HG03196 (cell line): ENCODE data around the gene INTS6.

Experiments
- ATAC-seq: cut with Tn5 transposase; IDR thresholded peaks from one replicate; pipeline ENCODE4 v1.9.1; 2021; ENCODE audit not compliant: unreplicated experiment

The INTS6 gene

DNA sequence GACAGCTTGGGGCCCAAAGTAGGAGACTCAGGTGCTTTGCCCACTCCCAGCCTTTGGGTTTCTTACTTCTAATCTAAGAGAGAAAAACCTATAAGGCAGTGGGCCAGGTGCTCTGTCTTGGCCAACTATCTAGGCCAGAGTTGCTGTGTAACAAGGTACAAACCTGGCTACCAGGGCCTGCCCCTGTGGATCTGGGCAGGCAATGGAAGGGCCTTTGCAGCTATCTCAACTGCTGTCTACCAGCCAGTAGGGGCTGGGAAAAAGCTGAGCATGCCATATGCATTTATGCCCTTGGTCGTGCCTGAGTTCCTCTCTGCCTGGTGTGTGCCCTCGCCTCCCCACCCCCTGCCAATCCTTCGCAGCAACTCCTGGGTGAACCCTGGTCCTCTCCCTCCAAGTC lies 130.0 kb downstream of the INTS6 start:
- no peak for ATAC-seq

DNA sequence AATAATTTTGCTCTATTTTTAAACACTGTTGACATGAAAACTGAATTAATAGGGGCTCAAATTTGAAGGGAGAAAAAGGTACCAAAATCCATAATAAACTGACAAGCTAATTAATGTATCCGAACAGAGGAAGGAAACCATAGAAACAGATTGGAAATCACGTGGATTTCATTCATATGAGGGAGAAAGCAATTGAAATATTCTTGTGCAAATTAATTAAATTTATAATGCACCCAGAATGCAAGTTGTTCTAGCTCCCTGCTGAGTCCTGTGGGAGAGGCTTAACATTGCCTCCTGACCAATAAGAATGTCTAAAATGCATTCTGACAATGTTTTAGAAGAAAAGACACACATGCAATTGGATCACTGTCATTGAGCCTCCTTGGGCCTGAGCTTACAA lies 131.0 kb downstream of the INTS6 start:
- no peak for ATAC-seq

DNA sequence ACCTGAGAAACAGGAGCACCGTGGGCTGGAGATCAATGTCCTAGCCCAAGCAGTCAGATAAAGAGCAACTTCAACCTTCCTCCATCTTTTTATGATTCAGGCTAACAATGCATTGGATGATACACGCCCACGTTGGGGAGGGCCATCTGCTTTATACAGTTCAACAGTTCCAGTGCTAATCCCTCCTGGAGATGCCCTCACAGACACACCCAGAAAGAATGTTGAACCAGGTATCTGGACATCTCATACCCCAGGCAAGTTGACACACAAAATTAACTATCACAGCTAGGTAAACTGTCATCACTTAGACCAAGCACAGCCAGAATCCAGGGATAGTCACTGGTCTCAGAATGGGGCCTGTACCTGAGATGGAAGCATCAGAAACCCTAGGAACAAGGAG lies 134.0 kb downstream of the INTS6 start:
- no peak for ATAC-seq

DNA sequence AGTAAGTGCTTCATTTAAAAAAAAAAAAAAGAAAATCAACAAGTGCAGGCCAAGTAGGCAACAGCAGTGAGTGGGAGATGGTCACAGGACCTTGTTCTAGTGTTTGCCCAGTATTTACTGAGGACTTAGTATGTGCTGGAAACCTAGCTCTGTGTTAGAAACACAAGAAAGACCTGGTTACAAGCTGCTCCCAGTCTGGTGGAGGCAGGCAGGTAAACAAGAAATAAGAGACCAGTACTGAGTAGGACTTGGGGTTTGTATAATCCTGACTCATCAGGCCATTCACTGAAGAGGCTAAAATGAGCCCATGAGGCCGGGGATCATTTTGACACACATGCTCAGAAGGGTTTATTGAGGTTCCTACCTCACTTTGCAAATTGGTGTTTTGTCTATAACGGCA lies 134.8 kb downstream of the INTS6 start:
- no peak for ATAC-seq

DNA sequence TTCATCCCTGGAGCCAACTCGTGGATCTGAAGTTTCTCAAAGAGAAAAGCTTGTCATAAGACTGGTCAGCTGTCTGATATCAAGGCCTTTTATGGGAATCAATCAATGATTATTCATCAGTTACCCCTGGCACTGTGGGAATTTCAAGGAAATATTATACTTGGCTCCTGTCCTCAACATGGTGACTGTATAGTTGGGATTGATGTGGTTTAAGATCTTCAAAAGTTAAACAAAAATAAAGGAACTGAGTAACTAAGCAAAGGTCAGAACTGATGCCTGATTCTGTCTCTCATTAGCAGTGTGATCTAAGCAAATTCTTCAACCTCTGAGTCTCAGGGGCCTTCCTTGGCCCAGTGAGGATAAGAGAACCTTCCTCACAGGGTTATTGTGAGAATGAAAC lies 135.6 kb downstream of the INTS6 start:
- ATAC-seq, result no peak

DNA sequence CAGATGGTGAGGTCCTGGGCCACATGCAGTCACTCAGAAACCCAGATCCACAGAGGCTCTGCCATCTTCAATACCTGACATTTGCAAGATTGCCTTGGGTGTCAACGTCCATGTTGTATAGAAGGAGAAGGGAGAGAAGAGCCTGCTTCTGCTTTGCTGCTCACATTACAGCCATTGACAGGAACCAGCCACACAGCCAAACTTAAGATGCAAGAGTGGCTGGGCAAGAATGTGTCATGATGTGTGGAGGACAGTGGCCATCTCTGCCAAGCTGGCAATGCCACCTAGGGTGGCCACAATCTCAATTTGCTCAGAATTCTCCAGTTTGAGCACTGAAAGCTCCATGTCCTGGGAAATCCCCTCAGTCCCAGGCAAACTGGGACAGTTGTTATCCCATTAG lies 139.2 kb downstream of the INTS6 start:
- ATAC-seq, result no peak

DNA sequence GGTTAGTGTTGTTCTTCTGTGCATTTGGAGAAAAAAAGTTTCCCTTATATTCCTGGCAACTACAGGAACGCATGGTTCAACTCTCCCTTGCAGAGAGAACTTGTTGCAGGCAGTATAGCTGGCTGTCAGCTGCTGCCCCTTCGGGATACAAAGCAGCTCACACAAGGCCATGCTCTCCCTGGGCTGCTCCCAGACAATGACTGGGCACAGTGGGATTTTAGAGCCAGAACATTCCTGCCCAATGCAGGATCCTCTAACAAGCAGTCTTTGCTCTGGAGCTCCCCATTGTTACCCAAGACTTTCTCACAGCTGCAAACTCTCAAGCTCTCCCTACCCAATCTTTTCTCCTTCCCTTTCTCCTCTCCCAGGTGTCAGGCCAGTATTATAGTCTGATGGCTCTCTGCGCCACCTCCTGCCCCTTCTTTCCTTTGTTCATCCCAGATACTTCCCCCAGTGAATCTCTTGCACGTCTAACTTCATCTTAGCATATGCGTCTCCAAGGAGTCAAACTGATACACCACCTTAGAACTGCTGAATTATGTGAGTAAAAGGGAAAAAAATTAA lies 140.8 kb downstream of the INTS6 start:
- ATAC-seq, result no peak
